Epithelial cell of esophagus (primary cell): ENCODE measurements around the gene RAD51B.
"Not testable (repeated sequence)": the region's sequence is repeated elsewhere in the genome, so short reads cannot be mapped to it uniquely, and the experiment has no call there.

Source experiments
- DNase-seq: peaks from one replicate; pipeline ENCODE4 v3.0.0; 2010; ENCODE audit warnings: low read depth
- H3K4me3 ChIP-seq: 2 replicates; pipeline ENCODE4 v1.5.1; 2011; ENCODE audit warnings: mild to moderate bottlenecking, low read length, control low read depth
- CTCF ChIP-seq: IDR thresholded peaks from 2 replicates; pipeline ENCODE4 v1.5.1; 2011; ENCODE audit warnings: low read depth, mild to moderate bottlenecking, low read length, control low read depth, inconsistent platforms; ENCODE audit not compliant: insufficient read depth; ENCODE audit errors: missing control alignments

Gene RAD51B

GRCh38 chr14:68426661-68427549 is 607.3 kb downstream of the RAD51B start:
- no peak overlapping the region for H3K4me3 ChIP-seq
- peak; percentile 54 for DNase-seq
- no peak for TF ChIP-seq CTCF

GRCh38 chr14:68427550-68427890 is 607.9 kb downstream of the RAD51B start:
- no peak for TF ChIP-seq CTCF
- no peak for DNase-seq
- no peak overlapping the region for H3K4me3 ChIP-seq

- not testable (repeated sequence) for DNase-seq, H3K4me3 ChIP-seq
Observed at GRCh38 chr14:68428900-68429299, 609.3 kb downstream of the RAD51B start.

GRCh38 chr14:68434173-68434572 is 614.6 kb downstream of the RAD51B start:
- not testable (repeated sequence) for H3K4me3 ChIP-seq, DNase-seq

- not testable (repeated sequence) for DNase-seq, H3K4me3 ChIP-seq
Observed at GRCh38 chr14:68435631-68436030, 616.1 kb downstream of the RAD51B start.

GRCh38 chr14:68439676-68440075 is 620.1 kb downstream of the RAD51B start:
- H3K4me3 ChIP-seq: no peak overlapping the region
- TF ChIP-seq CTCF: no peak

GRCh38 chr14:68440820-68441219 is 621.2 kb downstream of the RAD51B start:
- H3K4me3 ChIP-seq: no peak overlapping the region
- no peak for TF ChIP-seq CTCF
- DNase-seq: no peak

More at GRCh38 chr14:68439676-68440075, 620.1 kb downstream of the RAD51B start:
- DNase-seq: no peak

GRCh38 chr14:68441542-68441941 is 622.0 kb downstream of the RAD51B start:
- no peak for TF ChIP-seq CTCF
- no peak overlapping the region for H3K4me3 ChIP-seq

More at GRCh38 chr14:68441542-68441941, 622.0 kb downstream of the RAD51B start:
- DNase-seq: no peak
